GM23338 (cell line): ENCODE data around the gene SHLD2. TPM values are rescaled to one million over a fixed set of nuclear protein-coding genes. Genes with fewer than 3 reads are reported as not detected.

Experiments used
- ATAC-seq: fragments of 200-7000 bp; cut with Tn5 transposase; 3 replicates; pipeline ENCODE4 v1.9.1; 2020
- DNase-seq: peaks from one replicate; pipeline ENCODE4 v3.0.0-alpha.2; 2015; ENCODE audit warnings: low spot score
- H2AFZ ChIP-seq: fragments of 200-600 bp; sonication (generic); 2 replicates; pipeline ENCODE4 v1.8.0; 2016; ENCODE audit warnings: antibody characterized with exemption, mild to moderate bottlenecking, moderate library complexity
- H3F3A ChIP-seq: fragments of 200-600 bp; sonication (generic); replicated peaks from 2 replicates; pipeline ENCODE4 v1.8.0; 2017; ENCODE audit warnings: antibody characterized with exemption, mixed run types, low read depth
- H3K27ac ChIP-seq: fragments of 200-600 bp; sonication (generic); 2 replicates; pipeline ENCODE4 v1.6.1; 2016; ENCODE audit warnings: low read depth
- H3K27me3 ChIP-seq: fragments of 200-600 bp; sonication (generic); 2 replicates; pipeline ENCODE4 v1.8.0; 2016; ENCODE audit warnings: mild to moderate bottlenecking, mixed run types, moderate library complexity; ENCODE audit not compliant: insufficient read depth
- H3K36me3 ChIP-seq: fragments of 200-600 bp; sonication (generic); 2 replicates; pipeline ENCODE4 v1.8.0; 2016; ENCODE audit warnings: mild to moderate bottlenecking; ENCODE audit not compliant: insufficient read depth
- H3K4me1 ChIP-seq: fragments of 200-600 bp; sonication (generic); 2 replicates; pipeline ENCODE4 v1.8.0; 2016; ENCODE audit warnings: mild to moderate bottlenecking, moderate library complexity; ENCODE audit not compliant: insufficient read depth
- H3K4me2 ChIP-seq: fragments of 200-600 bp; sonication (generic); 2 replicates; pipeline ENCODE4 v1.7.1; 2017; ENCODE audit warnings: mixed run types
- H3K4me3 ChIP-seq: fragments of 200-600 bp; sonication (generic); 2 replicates; pipeline ENCODE4 v1.6.1; 2016; ENCODE audit warnings: mixed run types
- H3K79me2 ChIP-seq: fragments of 200-600 bp; sonication (generic); replicated peaks from 2 replicates; pipeline ENCODE4 v1.8.0; 2017; ENCODE audit warnings: mild to moderate bottlenecking; ENCODE audit not compliant: insufficient read depth
- H3K9me2 ChIP-seq: fragments of 200-600 bp; sonication (generic); 2 replicates; pipeline ENCODE4 v1.8.0; 2017; ENCODE audit not compliant: insufficient read depth
- H4K20me1 ChIP-seq: fragments of 200-600 bp; sonication (generic); replicated peaks from 2 replicates; pipeline ENCODE4 v1.8.0; 2017; ENCODE audit warnings: mild to moderate bottlenecking; ENCODE audit not compliant: insufficient read depth
- H3K27ac Mint-ChIP-seq: 2 replicates; pipeline ENCODE4 v1.8.0; 2020; ENCODE audit warnings: inconsistent platforms, mild to moderate bottlenecking, moderate library complexity, mixed read lengths
- H3K27me3 Mint-ChIP-seq: 3 replicates; pipeline ENCODE4 v1.8.0; 2022; ENCODE audit warnings: low read depth, mild to moderate bottlenecking, moderate library complexity, mixed read lengths, inconsistent platforms; ENCODE audit not compliant: insufficient read depth, poor library complexity
- H3K36me3 Mint-ChIP-seq: 3 replicates; pipeline ENCODE4 v1.8.0; 2021; ENCODE audit warnings: low read depth, mild to moderate bottlenecking, inconsistent platforms, moderate library complexity, mixed read lengths
- H3K4me1 Mint-ChIP-seq: 3 replicates; pipeline ENCODE4 v1.8.0; 2020; ENCODE audit warnings: mild to moderate bottlenecking, inconsistent platforms, mixed read lengths
- H3K4me3 Mint-ChIP-seq: 3 replicates; pipeline ENCODE4 v1.8.0; 2021; ENCODE audit warnings: moderate library complexity, mild to moderate bottlenecking, inconsistent platforms, mixed read lengths
- H3K9me3 Mint-ChIP-seq: 3 replicates; pipeline ENCODE4 v1.8.0; 2020; ENCODE audit warnings: moderate library complexity, mild to moderate bottlenecking, inconsistent platforms, mixed read lengths
- CTCF ChIP-seq, 2 experiments: fragments of 200-600 bp in 1 of 2; sonication (generic) in 1 of 2; conservative IDR thresholded peaks; 2 replicates each; pipeline versions ENCODE4 v1.5.1 to v1.6.1; 2016 to 2017; ENCODE audit warnings: antibody characterized with exemption in 2 of 2, low read depth in 2 of 2, mild to moderate bottlenecking in 2 of 2, moderate library complexity in 1 of 2
- EZH2phosphoT487 ChIP-seq: fragments of 200-600 bp; sonication (generic); IDR thresholded peaks from one replicate; pipeline ENCODE4 v1.8.1; 2018; ENCODE audit warnings: antibody characterized with exemption; ENCODE audit not compliant: unreplicated experiment
- NANOG ChIP-seq: IDR thresholded peaks from 2 replicates; pipeline ENCODE4 v1.6.1; 2016; ENCODE audit warnings: antibody characterized with exemption, borderline replicate concordance
- POLR2AphosphoS5 ChIP-seq: IDR thresholded peaks from 2 replicates; pipeline ENCODE4 v1.6.1; 2016; ENCODE audit warnings: antibody characterized with exemption, low read depth
- ZNF331 ChIP-seq: fragments of 250-450 bp; sonication (Bioruptor Pico); IDR thresholded peaks from 2 replicates; pipeline ENCODE4 v1.5.0; 2020; ENCODE audit warnings: low read depth, mild to moderate bottlenecking, moderate library complexity
- ZNF462 ChIP-seq: fragments of 250-450 bp; sonication (Bioruptor Pico); IDR thresholded peaks from 2 replicates; pipeline ENCODE4 v1.5.0; 2020; ENCODE audit warnings: mild to moderate bottlenecking, moderate library complexity
- long read RNA-seq: library from polyadenylated mRNA; unstranded; transcript quantifications from one replicate; pipeline ENCODE4 v2.0.0, GENCODE V29; 2020; ENCODE audit not compliant: unreplicated experiment
- polyA plus RNA-seq: library from polyadenylated mRNA; unstranded; fragments of >200 nt; fragmentation: Nextera tagmentation; extraction: Ambion mirVana; gene quantifications from 2 replicates; pipeline ENCODE4 v1.2.1, GENCODE V29; 2016
- total RNA-seq: library from RNA; depleted of rRNA; stranded (reverse); fragments of >200 nt; shearing (Covaris generic); gene quantifications from 2 replicates; pipeline ENCODE4 v1.2.3, GENCODE V29; 2014; rRNA removed

SHLD2 gene
- total RNA-seq (34.2 and 34.6 TPM in 2 replicates), polyA plus RNA-seq (11.3 and 13.9 TPM in 2 replicates)
- long read RNA-seq, partial matches to known transcripts, result 1 of 5 reads
- long read RNA-seq, other reads (novel, unspliced or antisense), result 3 of 5 reads

GRCh38 chr10:87094373-87095235 is at the start of gene SHLD2, which contains the start of gene GLUD1:
Gene SHLD2 (plus strand): TSS chr10:87095206. CDS start chr10:87151355, 56,149 bp downstream.
Gene GLUD1 (minus strand): TSS chr10:87094843. CDS start chr10:87094769, 74 bp downstream.
- peaks cover 3% of the 10 kb centered on the region; the same call in 1 of the 3 replicates for H3K9me3 Mint-ChIP-seq
- H3K36me3 Mint-ChIP-seq, result peaks cover 12% of the 10 kb centered on the region
- no peaks in the 10 kb centered on the region for H3K36me3 ChIP-seq
- peak within 1 kb of the TSS; percentile 88; the same call in 1 of the 2 replicates for H3K27ac Mint-ChIP-seq
- TF ChIP-seq CTCF (conservative IDR thresholded peaks at IDR 0.05; ENCODE audit: low read depth in 2 of 2), result no peak
- no peak for TF ChIP-seq ZNF331
- peak; percentile 59 for TF ChIP-seq POLR2AphosphoS5
- H3K4me3 ChIP-seq, result peak within 1 kb of the TSS; percentile 61
- peaks cover 10% of the 10 kb centered on the region for H3K27me3 Mint-ChIP-seq
- H3K4me3 Mint-ChIP-seq, result peak within 1 kb of the TSS; percentile 88
- H3K4me1 ChIP-seq, result peaks cover 19% of the 10 kb centered on the region
- peak within 1 kb of the TSS; percentile 76; the same call in 1 of the 2 replicates for H2AFZ ChIP-seq
- ATAC-seq, result peak; percentile 62
- H3K9me2 ChIP-seq, result no peaks in the 10 kb centered on the region
- H3F3A ChIP-seq, result no peaks in the 10 kb centered on the region
- no peaks in the 10 kb centered on the region for H4K20me1 ChIP-seq
- no peaks in the 10 kb centered on the region for H3K27me3 ChIP-seq
- peak within 1 kb of the TSS; percentile 72; the same call in 1 of the 2 replicates for H3K27ac ChIP-seq
- peaks cover 69% of the 10 kb centered on the region for H3K79me2 ChIP-seq
- DNase-seq, result peak; percentile 95
- H3K4me2 ChIP-seq, result peak within 1 kb of the TSS; percentile 87
- H3K4me1 Mint-ChIP-seq, result peaks cover 26% of the 10 kb centered on the region

GRCh38 chr10:87045434-87045938 is 49.5 kb upstream of the SHLD2 start:
- no peaks in the 10 kb centered on the region for H3K27me3 ChIP-seq
- 0 out of 2 replicates have a peak, but pooled peaks cover 4% of the 10 kb centered on the region for H3K36me3 ChIP-seq
- H3K27ac ChIP-seq, result no peak overlapping the region
- no peak overlapping the region for H3K4me3 ChIP-seq
- no peak overlapping the region for H3K4me2 ChIP-seq
- Mint-ChIP-seq H3K4me1 (no peaks in the 10 kb centered on the region), H3K27ac (no peak overlapping the region), H3K4me3 (no peak overlapping the region), H3K27me3 (peaks cover 5% of the 10 kb centered on the region), H3K9me3 (no peaks in the 10 kb centered on the region), H3K36me3 (peaks cover 33% of the 10 kb centered on the region; the same call in 2 of the 3 replicates)
- H3F3A ChIP-seq, result no peaks in the 10 kb centered on the region
- H3K9me2 ChIP-seq, result no peaks in the 10 kb centered on the region
- no peaks in the 10 kb centered on the region for H3K4me1 ChIP-seq
- no peak for ATAC-seq
- no peak for DNase-seq
- no peaks in the 10 kb centered on the region; the same call in 1 of the 2 replicates for H4K20me1 ChIP-seq
- H2AFZ ChIP-seq, result no peak overlapping the region
- no peaks in the 10 kb centered on the region for H3K79me2 ChIP-seq
- TF ChIP-seq CTCF (conservative IDR thresholded peaks at IDR 0.05; ENCODE audit: low read depth in 2 of 2), result no peak
- TF ChIP-seq NANOG, result no peak
- TF ChIP-seq EZH2phosphoT487, result no peak
- no peak for TF ChIP-seq ZNF462 (CRISPR knock-in tag)
